ENCODE measurements around the gene SECISBP2L. TPM values are rescaled to one million over a fixed set of nuclear protein-coding genes. Genes with fewer than 3 reads are reported as not detected.

The SECISBP2L gene
- total RNA-seq, 1 experiment from 2014 or later, result 24.7 TPM

GRCh38 chr15:48999314-48999713 lies 46.9 kb downstream of the SECISBP2L start:
- no peak overlapping the region for H3K27ac ChIP-seq (ENCODE audit: insufficient read length, low read depth, low read length)
- no peak overlapping the region for H3K4me2 ChIP-seq (ENCODE audit: insufficient read depth, insufficient read length, low read length)
- no peak overlapping the region for H3K56ac ChIP-seq (ENCODE audit: insufficient read length, low read depth, low read length)
- no peak for TF ChIP-seq CTCF (conservative IDR thresholded peaks at IDR 0.05)
- H3K36me3 Mint-ChIP-seq (ENCODE audit: insufficient read depth in 1 of 3, low read depth in 3 of 3), result peaks cover 11 to 45% (median 44%) of the 10 kb centered on the region in 3 experiments
- no peak overlapping the region for H2AFZ ChIP-seq (ENCODE audit: low read length)
- H2BK5ac ChIP-seq (ENCODE audit: insufficient read length, low read length), result no peak overlapping the region
- H3K4ac ChIP-seq (ENCODE audit: low read depth, low read length), result no peak overlapping the region
- H3K27me3 ChIP-seq (ENCODE audit: insufficient read depth, low read length), result no peaks in the 10 kb centered on the region
- H4K5ac ChIP-seq (ENCODE audit: insufficient read length, low read depth, low read length), result no peak overlapping the region
- no peaks in the 10 kb centered on the region for H3K9me3 ChIP-seq (ENCODE audit: control insufficient read depth, low read depth, low read length)
- no peak overlapping the region for H3K14ac ChIP-seq (ENCODE audit: insufficient read depth, low read length)
- no peak overlapping the region for H2BK12ac ChIP-seq (ENCODE audit: insufficient read length, low read depth, low read length)
- H3K79me1 ChIP-seq (ENCODE audit: insufficient read depth, low read depth, low read length, poor library complexity, severe bottlenecking), result no peaks in the 10 kb centered on the region
- H3K9ac ChIP-seq (ENCODE audit: extremely low read depth, insufficient read length, low read length), result no peak overlapping the region
- H3K23ac ChIP-seq (ENCODE audit: insufficient read length, low read depth, low read length), result no peak overlapping the region
- no peaks in the 10 kb centered on the region for H4K20me1 ChIP-seq (ENCODE audit: control insufficient read depth, insufficient read depth, insufficient read length)
- H3K4me3 Mint-ChIP-seq, result no peak overlapping the region
- no peak overlapping the region for H3K18ac ChIP-seq (ENCODE audit: insufficient read length, low read depth, low read length)
- H4K8ac ChIP-seq (replicated peaks; ENCODE audit: insufficient read length, low read depth, low read length), result no peak overlapping the region
- no peak overlapping the region for H2AK5ac ChIP-seq (ENCODE audit: insufficient read length, low read length)
- no peaks in the 10 kb centered on the region for H3K79me2 ChIP-seq (ENCODE audit: insufficient read depth, low read length)
- H3K4me1 ChIP-seq (ENCODE audit: insufficient read depth, low read length), result no peaks in the 10 kb centered on the region
- no peak overlapping the region for H2BK20ac ChIP-seq (ENCODE audit: low read depth, low read length, poor library complexity, severe bottlenecking)
- H3T11ph ChIP-seq (ENCODE audit: low read length), result no peak overlapping the region
- H3K27ac Mint-ChIP-seq, result no peak overlapping the region
- H2BK15ac ChIP-seq (ENCODE audit: low read depth, low read length), result no peak overlapping the region
- no peaks in the 10 kb centered on the region for H3K23me2 ChIP-seq (ENCODE audit: insufficient read length, low read depth, low read length, poor library complexity, severe bottlenecking)
- no peaks in the 10 kb centered on the region for H3K4me1 Mint-ChIP-seq
- H2BK120ac ChIP-seq (ENCODE audit: low read depth, low read length, poor library complexity, severe bottlenecking), result no peak overlapping the region
- H4K91ac ChIP-seq (ENCODE audit: insufficient read length, low read depth, low read length), result no peak overlapping the region
- DNase-seq, result no peak
- H3K27me3 Mint-ChIP-seq (ENCODE audit: low read depth), result no peaks in the 10 kb centered on the region
- WGBS (ENCODE audit: extremely low coverage, insufficient read length, low lambda C conversion rate), result no CpG with 5 or more reads among the region's 2 CpGs
- peaks cover under 1 to 1% of the 10 kb centered on the region in 2 experiments; a peak in 3 of 5 replicates for H3K9me3 Mint-ChIP-seq

All from H9 (cell line).